IPS-18c (cell line): ENCODE results near the gene LRRC8A.
A peak's percentile ranks its signal among the peaks of the same experiment; 100 is the strongest.

ENCODE experiments used
- H3K4me3 ChIP-seq: 2 replicates; pipeline ENCODE4 v1.7.0; 2013; ENCODE audit warnings: low read depth, mild to moderate bottlenecking, low read length, moderate library complexity; ENCODE audit not compliant: insufficient read depth
- H3K9me3 ChIP-seq: one replicate; pipeline ENCODE4 v1.6.1; 2013; ENCODE audit warnings: mild to moderate bottlenecking, low read length, moderate library complexity; ENCODE audit not compliant: control insufficient read depth, insufficient read depth

LRRC8A gene

GRCh38 chr9:128912270-128912853 lies 30.4 kb downstream of the LRRC8A start:
- peak overlapping the region; percentile 15; the same call in 1 of the 2 replicates for H3K4me3 ChIP-seq
- H3K9me3 ChIP-seq = no peaks in the 10 kb centered on the region

- Histone ChIP-seq H3K4me3 (no peak overlapping the region), H3K9me3 (no peaks in the 10 kb centered on the region)
These were observed 31.3 kb downstream of the LRRC8A start for GRCh38 chr9:128913048-128913900.

- Histone ChIP-seq H3K4me3 (no peak overlapping the region), H3K9me3 (no peaks in the 10 kb centered on the region)
These were observed 32.3 kb downstream of the LRRC8A start for GRCh38 chr9:128913995-128914772.

GRCh38 chr9:128916204-128916603 lies 34.3 kb downstream of the LRRC8A start:
- Histone ChIP-seq H3K9me3 (no peaks in the 10 kb centered on the region), H3K4me3 (no peak overlapping the region)

- H3K9me3 ChIP-seq = no peaks in the 10 kb centered on the region
- H3K4me3 ChIP-seq = no peak overlapping the region
These were observed 34.8 kb downstream of the LRRC8A start for GRCh38 chr9:128916745-128917144.

GRCh38 chr9:128917151-128917849 lies 35.4 kb downstream of the LRRC8A start:
- Histone ChIP-seq H3K4me3 (no peak overlapping the region), H3K9me3 (no peaks in the 10 kb centered on the region)

- Histone ChIP-seq H3K9me3 (no peaks in the 10 kb centered on the region), H3K4me3 (no peak overlapping the region)
These were observed 37.0 kb downstream of the LRRC8A start for GRCh38 chr9:128918921-128919320.

- H3K4me3 ChIP-seq = no peak overlapping the region
- H3K9me3 ChIP-seq = no peaks in the 10 kb centered on the region
These were observed 37.6 kb downstream of the LRRC8A start for GRCh38 chr9:128919402-128920089.

GRCh38 chr9:128920381-128921058 lies 38.6 kb downstream of the LRRC8A start, which contains the start of gene PHYHD1:
PHYHD1 (plus strand) TSS chr9:128920982; CDS start chr9:128922324, 1,342 bp downstream.
- Histone ChIP-seq H3K9me3 (no peaks in the 10 kb centered on the region), H3K4me3 (peak within 1 kb of the TSS; percentile 75; the same call in 1 of the 2 replicates)

GRCh38 chr9:128921881-128922763 lies 40.2 kb downstream of the LRRC8A start:
- Histone ChIP-seq H3K4me3 (peak overlapping the region; percentile 75), H3K9me3 (no peaks in the 10 kb centered on the region)

- Histone ChIP-seq H3K9me3 (no peaks in the 10 kb centered on the region), H3K4me3 (no peak overlapping the region)
These were observed 41.6 kb downstream of the LRRC8A start for GRCh38 chr9:128923493-128923883.

GRCh38 chr9:128927731-128928411 lies 45.9 kb downstream of the LRRC8A start:
- Histone ChIP-seq H3K4me3 (no peak overlapping the region), H3K9me3 (no peaks in the 10 kb centered on the region)

GRCh38 chr9:128928624-128929023 lies 46.7 kb downstream of the LRRC8A start:
- H3K9me3 ChIP-seq = no peaks in the 10 kb centered on the region
- H3K4me3 ChIP-seq = no peak overlapping the region

- H3K4me3 ChIP-seq = no peak overlapping the region
- H3K9me3 ChIP-seq = no peaks in the 10 kb centered on the region
These were observed 47.6 kb downstream of the LRRC8A start for GRCh38 chr9:128929560-128929959.

GRCh38 chr9:128933731-128934130 lies 51.8 kb downstream of the LRRC8A start:
- no peak overlapping the region for H3K4me3 ChIP-seq
- no peaks in the 10 kb centered on the region for H3K9me3 ChIP-seq
